Activated CD4-positive, alpha-beta T cell treated with anti-CD3 and anti-CD28 coated beads for 48 hours (primary cell): ENCODE results near the gene AUH.

ENCODE experiments used
- DNase-seq: peaks from one replicate; pipeline ENCODE4 v3.0.0-alpha.2; 2020

The AUH gene

GRCh38 chr9:91333551-91333950 lies 28.2 kb downstream of the AUH start:
- DNase-seq, result no peak

GRCh38 chr9:91332546-91333231 lies 29.0 kb downstream of the AUH start:
- no peak for DNase-seq

GRCh38 chr9:91331849-91332248 lies 29.9 kb downstream of the AUH start:
- DNase-seq, result no peak

DNA sequence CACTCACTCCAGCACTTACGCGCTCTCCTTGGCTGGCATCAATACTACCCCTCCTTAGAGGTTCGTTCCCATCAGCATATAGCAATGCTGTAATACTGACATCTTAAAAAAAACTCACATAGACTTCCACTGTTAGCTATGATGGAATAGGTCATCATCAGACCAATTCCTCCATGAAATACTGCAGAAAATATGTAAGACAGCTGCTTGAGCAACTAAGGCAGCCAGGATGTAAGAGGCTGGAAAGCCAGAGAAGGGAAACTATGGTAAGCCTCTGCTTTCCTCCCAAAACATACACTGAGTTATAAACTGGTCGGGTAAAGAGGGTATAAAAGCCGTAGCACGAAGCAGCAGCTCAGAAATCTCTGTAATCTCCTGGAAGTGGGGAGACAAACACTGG lies 33.5 kb downstream of the AUH start:
- no peak for DNase-seq

DNA sequence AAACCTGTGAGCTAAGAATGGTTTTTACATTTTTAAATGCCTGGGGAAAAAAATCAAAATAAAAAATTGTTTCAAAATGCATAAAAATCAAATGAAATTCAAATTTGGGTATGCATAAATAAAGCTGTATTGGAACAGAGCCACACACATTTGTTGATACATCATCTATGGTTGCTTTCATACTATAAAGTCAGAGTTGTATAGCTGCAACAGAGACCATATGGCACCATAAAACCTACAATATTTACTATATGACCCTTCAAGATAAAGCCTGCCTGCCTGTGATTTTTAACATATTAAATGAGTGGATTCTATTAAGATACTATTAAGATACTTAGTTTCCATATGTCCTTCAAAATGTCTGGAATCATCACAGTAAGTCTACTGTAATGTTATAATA lies 40.0 kb downstream of the AUH start:
- DNase-seq, result no peak

DNA sequence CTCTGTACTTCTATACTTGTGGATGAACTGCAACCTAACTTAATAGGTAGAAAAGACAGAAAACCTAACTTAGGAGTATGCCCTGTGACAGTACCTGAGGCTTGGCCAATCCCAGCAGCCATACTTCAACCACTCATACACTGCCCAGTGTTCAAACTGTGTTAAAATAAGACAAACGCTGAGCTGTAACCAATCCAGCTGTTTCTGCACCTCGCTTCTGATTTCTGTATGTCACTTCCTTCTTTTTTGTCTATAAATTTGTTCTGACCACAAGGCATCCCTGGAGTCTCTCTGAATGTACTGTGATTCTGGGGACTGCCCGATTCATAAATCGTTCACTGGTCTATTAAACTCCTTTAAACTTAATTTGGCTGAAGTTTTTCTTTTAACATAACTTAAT lies 41.4 kb downstream of the AUH start:
- DNase-seq, result no peak

- no peak for DNase-seq
Observed at GRCh38 chr9:91316093-91316492, 45.6 kb downstream of the AUH start.

DNA sequence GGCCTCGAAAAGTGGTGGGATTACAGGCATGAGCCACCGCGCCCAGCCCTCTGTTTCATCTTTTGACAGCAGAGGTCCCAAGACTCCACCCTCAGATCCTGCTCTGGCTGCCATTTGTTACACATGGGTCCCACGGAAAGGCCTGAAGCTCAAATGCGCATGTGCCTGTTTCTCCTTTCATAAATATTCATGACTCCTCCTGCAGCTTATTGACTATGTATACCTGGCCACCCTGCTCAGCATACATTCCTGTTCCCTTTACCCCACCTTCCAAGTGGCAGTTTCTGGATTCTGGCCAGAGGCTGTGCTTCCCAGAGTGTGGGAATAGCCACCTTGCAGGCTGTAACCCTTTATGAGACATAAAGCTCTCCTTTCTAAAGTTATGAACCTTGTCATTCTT lies 46.5 kb downstream of the AUH start:
- no peak for DNase-seq

DNA sequence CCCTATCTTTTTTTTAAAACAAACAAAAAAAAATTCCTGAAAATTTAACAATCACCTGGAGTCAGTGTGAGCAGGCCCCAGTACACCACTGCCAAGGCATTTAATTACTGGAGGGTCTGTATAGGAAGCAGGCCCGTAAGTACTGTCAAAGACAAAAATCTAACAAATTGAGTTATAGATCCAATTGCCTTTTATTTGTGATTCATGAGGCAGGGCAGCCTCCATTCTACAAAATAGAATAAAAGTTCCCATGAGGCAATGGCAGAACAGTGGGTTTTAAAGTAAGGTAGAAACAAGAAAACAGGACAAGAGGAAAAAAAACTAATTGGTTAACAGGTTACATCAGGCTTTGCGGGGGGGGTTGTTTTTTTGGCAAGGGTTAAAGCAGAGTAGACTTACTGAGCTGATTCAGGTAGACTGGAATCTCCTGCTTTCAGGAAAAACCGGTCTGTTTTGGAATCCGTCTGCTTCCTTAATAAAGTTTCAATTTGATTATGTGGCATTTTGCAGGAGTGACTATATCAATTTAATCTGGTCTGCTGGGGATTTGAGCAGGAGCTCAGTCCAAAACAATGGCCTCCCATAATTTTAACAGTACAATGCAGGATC lies 48.9 kb downstream of the AUH start:
- DNase-seq, result no peak

DNA sequence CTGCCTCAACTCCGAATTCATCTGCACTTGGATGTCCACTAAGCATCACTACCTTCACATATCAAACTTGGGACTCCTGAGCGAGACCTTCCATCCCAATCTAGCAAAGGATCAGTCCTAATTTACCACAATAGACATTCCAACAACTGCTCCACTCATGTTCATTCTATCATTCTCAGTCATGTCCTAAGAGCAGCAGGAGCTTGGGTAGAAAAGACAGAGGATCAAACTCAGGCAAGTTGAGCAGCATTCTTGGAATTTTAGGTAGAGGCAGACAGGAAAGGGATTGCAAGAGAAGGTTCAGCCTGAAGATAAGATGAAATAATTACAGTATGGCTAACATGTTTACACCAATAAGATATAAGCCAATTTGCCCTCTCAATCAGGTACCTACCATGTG lies 51.7 kb downstream of the AUH start:
- DNase-seq, result no peak

GRCh38 chr9:91308191-91308590 lies 53.5 kb downstream of the AUH start:
- DNase-seq, result no peak

- no peak for DNase-seq
Observed at GRCh38 chr9:91307279-91307678, 54.4 kb downstream of the AUH start.

DNA sequence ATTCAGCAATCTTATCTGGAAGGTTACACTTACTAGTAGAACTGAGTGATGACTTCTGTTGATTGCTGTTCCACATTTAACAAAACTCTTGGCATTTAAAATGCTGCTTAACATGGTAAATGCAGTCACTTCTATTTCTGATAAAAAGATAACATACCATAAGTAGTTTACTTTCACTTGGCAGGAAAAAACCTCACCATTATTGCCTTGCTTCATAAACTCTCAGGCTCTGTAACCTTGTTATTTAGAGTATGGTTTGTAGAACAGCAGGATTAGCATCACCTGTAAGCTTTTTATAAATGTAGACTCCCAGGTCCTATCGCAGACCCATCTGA lies 55.5 kb downstream of the AUH start:
- DNase-seq, result no peak

DNA sequence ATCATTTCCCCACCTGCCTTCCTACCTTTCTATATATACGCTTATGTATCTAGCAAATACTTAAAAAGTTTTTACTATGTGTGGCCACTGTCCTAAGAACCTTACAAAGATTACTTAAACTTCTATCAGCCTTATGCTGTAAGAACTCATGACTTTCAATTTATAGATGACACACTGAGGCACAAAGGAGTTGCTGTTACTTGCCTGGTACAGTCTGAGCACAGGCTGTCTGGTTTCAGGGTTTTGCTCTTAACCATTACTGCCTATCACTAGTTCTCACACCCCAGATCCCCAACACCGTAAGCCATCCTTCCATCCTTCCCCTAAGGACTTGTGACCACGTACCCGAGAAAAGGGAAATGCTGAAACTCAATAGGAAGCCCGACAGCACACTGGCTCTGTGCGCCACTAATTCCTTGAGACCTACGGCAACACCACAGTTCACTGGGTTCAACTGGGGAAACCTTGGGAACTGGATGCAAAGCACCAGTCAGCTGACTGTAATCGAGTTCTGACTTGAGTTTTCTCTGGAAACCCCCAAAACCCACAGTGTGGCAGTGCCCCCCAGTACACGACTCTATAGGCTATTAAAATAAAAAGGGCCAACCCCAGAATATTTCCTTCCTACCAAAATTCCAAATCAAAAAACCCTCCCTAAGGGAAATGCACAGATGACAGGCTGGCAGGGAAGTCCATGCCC lies 56.0 kb downstream of the AUH start:
- no peak for DNase-seq

GRCh38 chr9:91303741-91304415 lies 57.8 kb downstream of the AUH start:
- no peak for DNase-seq

GRCh38 chr9:91302831-91303230 lies 58.9 kb downstream of the AUH start:
- DNase-seq, result no peak

- no peak for DNase-seq
Observed at GRCh38 chr9:91301161-91301560, 60.6 kb downstream of the AUH start.

DNA sequence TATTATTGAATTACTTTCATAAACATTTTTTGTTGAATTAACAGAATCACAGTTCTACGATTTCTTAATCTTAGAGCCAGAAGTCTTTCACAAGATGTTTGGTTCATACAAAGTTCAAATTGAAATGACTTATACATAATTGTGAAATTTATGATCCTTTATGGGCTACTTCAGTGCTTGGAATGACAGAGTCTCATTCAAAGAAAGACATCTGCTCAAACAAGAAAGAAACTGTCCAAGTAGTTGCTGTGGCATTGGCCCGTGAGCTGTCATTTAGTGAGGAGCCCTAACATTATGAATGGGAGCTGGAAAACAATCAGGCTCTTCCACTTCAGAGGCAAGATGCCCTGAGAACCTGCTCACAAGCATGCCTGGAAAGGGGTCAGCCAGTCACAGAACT lies 63.4 kb downstream of the AUH start:
- DNase-seq, result no peak

GRCh38 chr9:91297306-91297705 lies 64.4 kb downstream of the AUH start:
- no peak for DNase-seq

DNA sequence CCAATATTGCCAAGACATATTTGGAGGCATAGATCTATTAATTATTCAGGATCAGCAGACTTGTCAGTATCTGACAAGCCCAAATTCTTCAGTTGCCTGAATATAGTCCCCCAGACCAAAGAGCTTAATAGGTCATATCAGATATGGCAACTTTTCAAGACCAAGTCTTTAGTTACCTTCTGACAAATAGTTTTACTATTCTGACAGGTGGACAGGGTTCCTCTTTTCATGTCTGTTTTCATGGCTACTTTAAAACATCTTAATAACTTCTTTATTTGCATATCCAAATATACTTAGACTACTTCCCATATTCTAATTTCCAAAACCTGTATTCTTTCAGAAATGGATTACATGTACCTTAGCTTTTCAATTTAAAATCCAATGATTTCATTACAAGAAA lies 65.4 kb downstream of the AUH start:
- DNase-seq, result no peak

GRCh38 chr9:91295357-91295756 lies 66.4 kb downstream of the AUH start:
- DNase-seq, result no peak

DNA sequence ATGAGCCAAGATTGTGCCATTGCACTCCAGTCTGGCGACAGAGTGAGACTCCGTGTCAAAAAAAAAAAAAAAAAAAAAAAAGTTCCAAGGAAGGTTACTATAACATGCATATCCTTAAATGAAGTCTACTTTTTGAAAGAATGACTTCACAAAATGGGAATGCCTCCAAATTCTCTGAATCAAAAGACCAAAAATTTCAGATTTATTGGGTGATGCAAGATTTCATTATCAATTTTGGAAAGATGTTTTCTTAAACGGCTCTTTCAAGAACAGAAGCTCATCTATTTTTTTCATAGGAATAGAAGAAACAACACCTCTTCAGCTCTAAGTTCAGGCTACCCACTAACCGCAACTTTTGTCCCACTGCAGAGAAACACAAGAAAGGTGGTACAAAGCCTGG lies 69.9 kb downstream of the AUH start:
- no peak for DNase-seq

DNA sequence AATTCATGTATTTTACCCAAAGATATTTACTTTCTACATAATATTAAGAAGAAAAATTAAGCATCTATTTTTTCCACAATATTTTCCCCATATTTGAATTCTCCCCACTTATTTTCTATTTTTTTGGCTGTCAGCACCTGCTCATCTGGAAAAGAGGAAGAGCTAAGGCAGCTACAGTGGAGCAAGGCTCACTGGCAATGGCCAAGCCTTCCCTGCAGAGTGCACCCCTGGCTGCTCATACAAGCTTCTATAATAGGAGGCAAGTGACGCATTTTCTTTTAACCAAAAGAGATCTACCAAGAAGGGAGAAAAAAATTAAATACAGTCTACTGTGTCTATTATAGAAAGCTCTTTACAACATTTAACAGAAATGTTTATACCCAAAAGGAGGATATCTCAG lies 72.5 kb downstream of the AUH start:
- DNase-seq, result no peak

- no peak for DNase-seq
Observed at GRCh38 chr9:91285729-91286353, 75.9 kb downstream of the AUH start.
